Astrocyte (in vitro differentiated cells and primary cell): ENCODE measurements around the gene PASD1. TPM values are rescaled to one million over a fixed set of nuclear protein-coding genes. Genes with fewer than 3 reads are reported as not detected.

Experiments used
- total RNA-seq: library from RNA; stranded (reverse); gene quantifications from 2 replicates; pipeline ENCODE4 v1.2.1, GENCODE V29; 2021

Gene PASD1
- total RNA-seq, 1 donor from 2014 or later = not detected

Other genes starting within 250 kb of the PASD1 start
- 36.7 and 41.6 TPM in 2 replicates for gene VMA21, start 166.5 kb upstream of the PASD1 start, total RNA-seq
- gene PRRG3, start 131.8 kb downstream of the PASD1 start, total RNA-seq = 0.17 and 0.18 TPM in 2 replicates
- not detected in 2 replicates for gene FATE1, start 152.4 kb downstream of the PASD1 start, total RNA-seq
- not detected in 2 replicates for gene CNGA2, start 171.1 kb downstream of the PASD1 start, total RNA-seq